ENCODE data around the gene LARGE2. TPM values are rescaled to one million over a fixed set of nuclear protein-coding genes. Genes with fewer than 3 reads are reported as not detected.

Gene LARGE2
- total RNA-seq, 1 experiment from 2014 or later: 108 TPM

- Histone ChIP-seq H3K14ac (ENCODE audit: insufficient read depth, low read length) (no peak overlapping the region), H3K9ac (ENCODE audit: extremely low read depth, insufficient read length, low read length) (no peak overlapping the region), H3K4me2 (ENCODE audit: insufficient read depth, insufficient read length, low read length) (no peak overlapping the region), H4K91ac (ENCODE audit: insufficient read length, low read depth, low read length) (no peak overlapping the region), H3K4ac (ENCODE audit: low read depth, low read length) (no peak overlapping the region), H3K18ac (ENCODE audit: insufficient read length, low read depth, low read length) (no peak overlapping the region), H2BK120ac (ENCODE audit: low read depth, low read length, poor library complexity, severe bottlenecking) (no peak overlapping the region), H3T11ph (ENCODE audit: low read length) (no peak overlapping the region), H3K79me1 (ENCODE audit: insufficient read depth, low read depth, low read length, poor library complexity, severe bottlenecking) (no peaks in the 10 kb centered on the region), H2BK20ac (ENCODE audit: low read depth, low read length, poor library complexity, severe bottlenecking) (no peak overlapping the region), H2BK12ac (ENCODE audit: insufficient read length, low read depth, low read length) (no peak overlapping the region), H3K23me2 (ENCODE audit: insufficient read length, low read depth, low read length, poor library complexity, severe bottlenecking) (no peaks in the 10 kb centered on the region), H4K20me1 (ENCODE audit: control insufficient read depth, insufficient read depth, insufficient read length) (no peaks in the 10 kb centered on the region), H3K27ac (ENCODE audit: insufficient read length, low read depth, low read length) (no peak overlapping the region), H3K79me2 (ENCODE audit: insufficient read depth, low read length) (no peaks in the 10 kb centered on the region), H3K23ac (ENCODE audit: insufficient read length, low read depth, low read length) (no peak overlapping the region), H2AK5ac (ENCODE audit: insufficient read length, low read length) (no peak overlapping the region), H3K56ac (ENCODE audit: insufficient read length, low read depth, low read length) (no peak overlapping the region), H4K8ac (replicated peaks; ENCODE audit: insufficient read length, low read depth, low read length) (no peak overlapping the region), H3K9me3 (ENCODE audit: control insufficient read depth, low read depth, low read length) (no peaks in the 10 kb centered on the region), H2BK15ac (ENCODE audit: low read depth, low read length) (no peak overlapping the region), H2BK5ac (ENCODE audit: insufficient read length, low read length) (no peak overlapping the region), H4K5ac (ENCODE audit: insufficient read length, low read depth, low read length) (no peak overlapping the region), H3K4me1 (ENCODE audit: insufficient read depth, low read length) (no peaks in the 10 kb centered on the region), H2AFZ (ENCODE audit: low read length) (no peak overlapping the region), H3K27me3 (ENCODE audit: insufficient read depth, low read length) (no peaks in the 10 kb centered on the region)
- no CpG with 5 or more reads among the region's 1 CpG for WGBS (ENCODE audit: extremely low coverage, insufficient read length, low lambda C conversion rate)
- no peaks in the 10 kb centered on the region for H3K27me3 Mint-ChIP-seq (ENCODE audit: low read depth)
- no peak overlapping the region for H3K27ac Mint-ChIP-seq
- no peaks in the 10 kb centered on the region for H3K9me3 Mint-ChIP-seq
- H3K4me3 Mint-ChIP-seq: no peak overlapping the region
- TF ChIP-seq, protein P1, sequence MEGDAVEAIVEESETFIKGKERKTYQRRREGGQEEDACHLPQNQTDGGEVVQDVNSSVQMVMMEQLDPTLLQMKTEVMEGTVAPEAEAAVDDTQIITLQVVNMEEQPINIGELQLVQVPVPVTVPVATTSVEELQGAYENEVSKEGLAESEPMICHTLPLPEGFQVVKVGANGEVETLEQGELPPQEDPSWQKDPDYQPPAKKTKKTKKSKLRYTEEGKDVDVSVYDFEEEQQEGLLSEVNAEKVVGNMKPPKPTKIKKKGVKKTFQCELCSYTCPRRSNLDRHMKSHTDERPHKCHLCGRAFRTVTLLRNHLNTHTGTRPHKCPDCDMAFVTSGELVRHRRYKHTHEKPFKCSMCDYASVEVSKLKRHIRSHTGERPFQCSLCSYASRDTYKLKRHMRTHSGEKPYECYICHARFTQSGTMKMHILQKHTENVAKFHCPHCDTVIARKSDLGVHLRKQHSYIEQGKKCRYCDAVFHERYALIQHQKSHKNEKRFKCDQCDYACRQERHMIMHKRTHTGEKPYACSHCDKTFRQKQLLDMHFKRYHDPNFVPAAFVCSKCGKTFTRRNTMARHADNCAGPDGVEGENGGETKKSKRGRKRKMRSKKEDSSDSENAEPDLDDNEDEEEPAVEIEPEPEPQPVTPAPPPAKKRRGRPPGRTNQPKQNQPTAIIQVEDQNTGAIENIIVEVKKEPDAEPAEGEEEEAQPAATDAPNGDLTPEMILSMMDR (conservative IDR thresholded peaks at IDR 0.05): no peak
- no peak for DNase-seq
- H3K36me3 Mint-ChIP-seq (ENCODE audit: insufficient read depth in 1 of 3, low read depth in 3 of 3): peaks cover 9 to 70% (median 34%) of the 10 kb centered on the region in 3 experiments; a peak in 5 of 7 replicates
- no peaks in the 10 kb centered on the region for H3K4me1 Mint-ChIP-seq
Observed at GRCh38 chr11:45947885-45948284, 25.4 kb downstream of the LARGE2 start.
